Lung (tissue), 12 donors: ENCODE data around the gene EMP3. TPM values are rescaled to one million over a fixed set of nuclear protein-coding genes. Genes with fewer than 3 reads are reported as not detected.
"Not testable (repeated sequence)": the region's sequence is repeated elsewhere in the genome, so short reads cannot be mapped to it uniquely, and the experiment has no call there.

Experiments
- ATAC-seq: fragments of 200-7000 bp; cut with Tn5 transposase; one replicate; pipeline ENCODE4 v1.9.1; 2020; ENCODE audit warnings: moderate number of reproducible peaks; ENCODE audit not compliant: insufficient read depth, low FRiP score
- DNase-seq, 3 donors: peaks; one replicate each; pipeline ENCODE4 v3.0.0-alpha.2; 2013 to 2017
- H3K27ac ChIP-seq, 2 donors: one replicate each; pipeline ENCODE4 v1.5.1; 2013; ENCODE audit warnings: mild to moderate bottlenecking in 2 of 2, moderate library complexity in 2 of 2, control low read depth in 1 of 2, inconsistent platforms in 1 of 2, low read depth in 1 of 2, low read length in 1 of 2
- H3K27me3 ChIP-seq, 3 donors: one replicate each; pipeline ENCODE4 v1.5.1; 2013; ENCODE audit warnings: low read length in 2 of 3; ENCODE audit not compliant: control insufficient read depth in 3 of 3, insufficient read depth in 3 of 3
- H3K36me3 ChIP-seq, 4 donors: one replicate each; pipeline ENCODE4 v1.5.1; 2013; ENCODE audit warnings: low read length in 4 of 4, mild to moderate bottlenecking in 1 of 4, moderate library complexity in 1 of 4; ENCODE audit not compliant: control insufficient read depth in 4 of 4, insufficient read depth in 4 of 4
- H3K4me1 ChIP-seq, 5 donors: one replicate each; pipeline ENCODE4 v1.5.1; 2013; ENCODE audit warnings: low read length in 5 of 5, mild to moderate bottlenecking in 2 of 5, moderate library complexity in 1 of 5; ENCODE audit not compliant: control insufficient read depth in 5 of 5, insufficient read depth in 5 of 5
- H3K4me3 ChIP-seq: one replicate; pipeline ENCODE4 v1.5.1; 2013; ENCODE audit warnings: mild to moderate bottlenecking, control low read depth, moderate library complexity
- H3K9ac ChIP-seq, 2 donors: one replicate each; pipeline ENCODE4 v1.5.1; 2013; ENCODE audit warnings: low read length in 2 of 2, control low read depth in 1 of 2; ENCODE audit not compliant: insufficient read depth in 1 of 2
- H3K9me3 ChIP-seq, 4 donors: one replicate each; pipeline ENCODE4 v1.5.1; 2013; ENCODE audit warnings: low read length in 3 of 4, mild to moderate bottlenecking in 1 of 4, moderate library complexity in 1 of 4; ENCODE audit not compliant: control insufficient read depth in 4 of 4, insufficient read depth in 3 of 4
- CTCF ChIP-seq: IDR thresholded peaks from 2 replicates; pipeline ENCODE4 v1.5.1; 2012; ENCODE audit warnings: mild to moderate bottlenecking; ENCODE audit errors: control extremely low read depth, extremely low read depth
- WGBS, 2 donors: extraction: QIAGEN DNeasy Blood & Tissue Kit; methylation state at CpG; one replicate each; pipeline ENCODE4 v1.1.7; 2013; 5-methylcytosine and 5-hydroxymethylcytosine counted together
- polyA plus RNA-seq, 2 donors: library from polyadenylated mRNA; stranded (reverse); fragments of 200-250 nt; gene quantifications; one replicate each; pipeline ENCODE4 v1.2.1, GENCODE V29; 2013
- total RNA-seq, 2 donors: library from RNA; depleted of rRNA in 1 of 2; stranded (reverse); fragments of >200 nt in 1 of 2; gene quantifications; one replicate each; pipeline ENCODE4 v1.2.1, GENCODE V29; 2014 to 2021
- donor health status: control.
- donor health status: control.
- donor health status: Bipolar disorder and iron deficiency.
- donor health status: healthy.
- donor health status: DM: yes; HTN: yes; CAD: no.

Gene EMP3
- total and polyA plus RNA-seq, 4 donors, result 36.9 to 276 (median 223) TPM

- H3K36me3 ChIP-seq, result no peaks in the 10 kb centered on the region
- no peak for TF ChIP-seq CTCF
- H3K4me3 ChIP-seq, result no peak overlapping the region
- H3K4me1 ChIP-seq, result peaks cover 0 to 22% (median 2%) of the 10 kb centered on the region in 5 donors
- H3K27ac ChIP-seq, result no peak overlapping the region
- DNase-seq (no peak), ATAC-seq (no peak)
- no peaks in the 10 kb centered on the region for H3K27me3 ChIP-seq
- no peaks in the 10 kb centered on the region for H3K9me3 ChIP-seq
- 92 to 96% methylated on average over 11 of the region's 11 CpGs for WGBS, 2 donors
- H3K9ac ChIP-seq, result no peak overlapping the region
Observed at GRCh38 chr19:48311384-48311783, 14.0 kb upstream of the EMP3 start.

- Histone ChIP-seq H3K36me3 (no peaks in the 10 kb centered on the region), H3K27ac (no peak overlapping the region), H3K9me3 (no peaks in the 10 kb centered on the region), H3K9ac (no peak overlapping the region), H3K4me3 (no peak overlapping the region), H3K4me1 (peaks cover 0 to 15% (median 4%) of the 10 kb centered on the region in 5 donors), H3K27me3 (no peaks in the 10 kb centered on the region)
- no peak for ATAC-seq
- no peak for TF ChIP-seq CTCF
- no peak for DNase-seq
- 73 to 91% methylated on average over 7 of the region's 7 CpGs for WGBS, 2 donors
Observed at GRCh38 chr19:48315712-48316111, 9.6 kb upstream of the EMP3 start.

- 70 to 92% methylated on average over 9 of the region's 9 CpGs for WGBS, 2 donors
- not testable (repeated sequence) for H3K4me3 ChIP-seq, H3K9ac ChIP-seq, H3K27ac ChIP-seq, H3K36me3 ChIP-seq, H3K9me3 ChIP-seq, ATAC-seq, H3K27me3 ChIP-seq
- DNase-seq, result peak in 1 of 3 donors; percentile 26
- H3K4me1 ChIP-seq, result peaks cover 3 to 21% (median 5%) of the 10 kb centered on the region in 5 donors
Observed at GRCh38 chr19:48317708-48317960, 7.7 kb upstream of the EMP3 start.

- no peak overlapping the region for H3K9ac ChIP-seq
- H3K4me3 ChIP-seq, result no peak overlapping the region
- ATAC-seq (no peak), DNase-seq (no peak)
- H3K9me3 ChIP-seq, result no peaks in the 10 kb centered on the region
- H3K27ac ChIP-seq, result no peak overlapping the region
- peaks cover 3 to 25% (median 5%) of the 10 kb centered on the region in 5 donors for H3K4me1 ChIP-seq
- H3K27me3 ChIP-seq, result no peaks in the 10 kb centered on the region
- 91 to 95% methylated on average over 19 to 21 of the region's 21 CpGs for WGBS, 2 donors
- no peak for TF ChIP-seq CTCF
- H3K36me3 ChIP-seq, result no peaks in the 10 kb centered on the region
Observed at GRCh38 chr19:48318286-48318987, 6.9 kb upstream of the EMP3 start.
